H1 (cell line): ENCODE data around the gene GRIK4. TPM values are rescaled to one million over a fixed set of nuclear protein-coding genes. Genes with fewer than 3 reads are reported as not detected.
A peak's percentile ranks its signal among the peaks of the same experiment; 100 is the strongest.

Experiments used
- CTCF ChIA-PET: fragments of 300-600 bp; sonication (Branson Sonifier 250); formaldehyde crosslinking; loops from one replicate; lab custom pipeline; 2021; ENCODE audit not compliant: partially characterized antibody; lab: Charles Lee
- POLR2A ChIA-PET: fragments of 300-600 bp; sonication (Branson Sonifier 250); formaldehyde crosslinking; loops from one replicate; lab custom pipeline; 2021; ENCODE audit warnings: inconsistent platforms; ENCODE audit not compliant: partially characterized antibody; lab: Charles Lee
- DNase-seq, 2 experiments: peaks; one replicate each; pipeline versions ENCODE4 v3.0.0 to v3.0.0-alpha.2; 2010 to 2022; ENCODE audit warnings: low spot score in 2 of 2, low read depth in 1 of 2, mixed read lengths in 1 of 2
- FAIRE-seq: peaks from 2 replicates; lab custom pipeline; 2011; peaks lifted over from hg19 to GRCh38; lab: Jason Lieb, UNC
- H2AFZ ChIP-seq: 2 replicates; pipeline ENCODE4 v1.8.1; 2012; ENCODE audit warnings: low read length, inconsistent platforms
- H2AK5ac ChIP-seq: 2 replicates; pipeline ENCODE4 v1.6.1; 2013; ENCODE audit warnings: low read depth, low read length
- H2BK120ac ChIP-seq: replicated peaks from 2 replicates; pipeline ENCODE3; 2013; ENCODE audit warnings: low read depth, low read length, inconsistent platforms
- H2BK12ac ChIP-seq: 2 replicates; pipeline ENCODE4 v1.6.1; 2013; ENCODE audit warnings: low read depth, low read length
- H2BK15ac ChIP-seq: 2 replicates; pipeline ENCODE4 v1.6.1; 2013; ENCODE audit warnings: low read length
- H2BK20ac ChIP-seq: 2 replicates; pipeline ENCODE4 v1.6.1; 2013; ENCODE audit warnings: low read length
- H2BK5ac ChIP-seq: 2 replicates; pipeline ENCODE4 v1.6.1; 2013; ENCODE audit warnings: low read depth, low read length
- H3K14ac ChIP-seq: 2 replicates; pipeline ENCODE4 v1.6.1; 2013; ENCODE audit warnings: inconsistent platforms; ENCODE audit not compliant: insufficient read length
- H3K18ac ChIP-seq: 2 replicates; pipeline ENCODE4 v1.6.1; 2013; ENCODE audit warnings: low read length; ENCODE audit errors: extremely low read depth
- H3K23ac ChIP-seq: 2 replicates; pipeline ENCODE4 v1.6.1; 2013; ENCODE audit warnings: inconsistent platforms; ENCODE audit not compliant: insufficient read length
- H3K23me2 ChIP-seq: 2 replicates; pipeline ENCODE4 v1.6.1; 2013; ENCODE audit warnings: low read depth, low read length
- H3K27ac ChIP-seq: 2 replicates; pipeline ENCODE4 v1.6.1; 2011; ENCODE audit warnings: low read depth, low read length, inconsistent platforms
- H3K27me3 ChIP-seq, 4 experiments: replicated peaks in 1 of 4; 1 replicate in 1 of 4; 2 replicates in 3 of 4; pipeline versions ENCODE4 v1.6.1 to v1.8.1; 2011 to 2013; ENCODE audit warnings: low read length in 3 of 4, mild to moderate bottlenecking in 3 of 4, inconsistent platforms in 2 of 4, mixed read lengths in 2 of 4, moderate library complexity in 1 of 4; ENCODE audit not compliant: control insufficient read depth in 3 of 4, insufficient read depth in 3 of 4; ENCODE audit errors: extremely low read depth in 1 of 4
- H3K36me3 ChIP-seq, 4 experiments: 2 replicates each; pipeline versions ENCODE4 v1.6.1 to v1.8.1; 2011 to 2013; ENCODE audit warnings: mild to moderate bottlenecking in 4 of 4, low read length in 3 of 4, moderate library complexity in 2 of 4, control low read depth in 1 of 4, inconsistent platforms in 1 of 4; ENCODE audit not compliant: insufficient read depth in 4 of 4, control insufficient read depth in 2 of 4
- H3K4ac ChIP-seq: replicated peaks from 2 replicates; pipeline ENCODE3; 2013; ENCODE audit warnings: low read length, low read depth, mixed read lengths, inconsistent platforms; ENCODE audit not compliant: insufficient read length
- H3K4me1 ChIP-seq, 4 experiments: replicated peaks in 1 of 4; 1 replicate in 1 of 4; 2 replicates in 3 of 4; pipeline versions ENCODE4 v1.6.1 to v1.8.1; 2011 to 2013; ENCODE audit warnings: low read length in 3 of 4, inconsistent platforms in 2 of 4, mixed read lengths in 1 of 4; ENCODE audit not compliant: insufficient read depth in 4 of 4, control insufficient read depth in 3 of 4
- H3K4me2 ChIP-seq, 2 experiments: 2 replicates each; pipeline versions ENCODE4 v1.6.1 to v1.8.1; 2011 to 2013; ENCODE audit warnings: low read depth in 2 of 2, low read length in 2 of 2, control low read depth in 1 of 2, inconsistent platforms in 1 of 2, mild to moderate bottlenecking in 1 of 2; ENCODE audit not compliant: insufficient read depth in 1 of 2
- H3K4me3 ChIP-seq, 4 experiments: fragments of 200-600, 300-600 bp in 1 of 4; sonication (generic), shearing (Covaris generic), sonication (Bioruptor Twin) in 1 of 4; 2 replicates each; pipeline versions ENCODE4 v1.5.1 to v1.8.1; 2011 to 2016; ENCODE audit warnings: low read length in 4 of 4, low read depth in 3 of 4, control low read depth in 2 of 4, inconsistent platforms in 2 of 4, mild to moderate bottlenecking in 2 of 4, mixed read lengths in 1 of 4, moderate library complexity in 1 of 4; ENCODE audit not compliant: insufficient read depth in 2 of 4; ENCODE audit errors: extremely low read depth in 1 of 4
- H3K56ac ChIP-seq: replicated peaks from 2 replicates; pipeline ENCODE3; 2013; ENCODE audit warnings: low read depth, mild to moderate bottlenecking, mixed read lengths, low read length, inconsistent platforms; ENCODE audit not compliant: insufficient read length
- H3K79me1 ChIP-seq: 2 replicates; pipeline ENCODE4 v1.6.1; 2013; ENCODE audit warnings: low read depth, low read length, control low read depth
- H3K79me2 ChIP-seq, 2 experiments: 2 replicates each; pipeline versions ENCODE4 v1.6.1 to v1.8.1; 2012 to 2013; ENCODE audit warnings: low read length in 2 of 2, mild to moderate bottlenecking in 2 of 2, inconsistent platforms in 1 of 2; ENCODE audit not compliant: insufficient read depth in 2 of 2, control insufficient read depth in 1 of 2
- H3K9ac ChIP-seq, 4 experiments: replicated peaks in 1 of 4; 1 replicate in 1 of 4; 2 replicates in 3 of 4; pipeline versions ENCODE4 v1.6.1 to v1.8.1; 2011 to 2013; ENCODE audit warnings: low read depth in 3 of 4, low read length in 3 of 4, control low read depth in 2 of 4, mild to moderate bottlenecking in 2 of 4, moderate library complexity in 2 of 4, inconsistent platforms in 1 of 4; ENCODE audit errors: extremely low read depth in 1 of 4
- H3K9me3 ChIP-seq, 2 experiments: 2 replicates each; pipeline versions ENCODE4 v1.6.1 to v1.8.1; 2012 to 2013; ENCODE audit warnings: mild to moderate bottlenecking in 2 of 2, moderate library complexity in 2 of 2, control low read depth in 1 of 2, inconsistent platforms in 1 of 2, low read depth in 1 of 2, low read length in 1 of 2, mixed read lengths in 1 of 2; ENCODE audit not compliant: insufficient read depth in 2 of 2
- H4K20me1 ChIP-seq, 2 experiments: replicated peaks in 1 of 2; 2 replicates each; pipeline versions ENCODE3 to v1.8.1; 2011 to 2013; ENCODE audit warnings: inconsistent platforms in 2 of 2, low read length in 2 of 2, mild to moderate bottlenecking in 1 of 2; ENCODE audit not compliant: insufficient read depth in 2 of 2, control insufficient read depth in 1 of 2
- H4K5ac ChIP-seq: 2 replicates; pipeline ENCODE4 v1.6.1; 2013; ENCODE audit warnings: low read length, low read depth, mixed read lengths, inconsistent platforms; ENCODE audit not compliant: insufficient read length
- H4K8ac ChIP-seq: 2 replicates; pipeline ENCODE4 v1.8.0; 2013; ENCODE audit warnings: mild to moderate bottlenecking, moderate library complexity, low read length, inconsistent platforms; ENCODE audit not compliant: insufficient read depth; ENCODE audit errors: extremely low read depth
- H4K91ac ChIP-seq: replicated peaks from 2 replicates; pipeline ENCODE3; 2013; ENCODE audit warnings: low read length, mixed read lengths, inconsistent platforms; ENCODE audit not compliant: insufficient read length
- BRCA1 ChIP-seq: IDR thresholded peaks from 2 replicates; pipeline ENCODE4 v1.6.1; 2012; ENCODE audit warnings: low read depth, low read length, improper control_type of control experiment
- MAFK ChIP-seq: IDR thresholded peaks from 2 replicates; pipeline ENCODE4 v1.6.1; 2012; ENCODE audit warnings: low read depth, mild to moderate bottlenecking, improper control_type of control experiment, low read length
- POLR2AphosphoS5 ChIP-seq: IDR thresholded peaks from 2 replicates; pipeline ENCODE4 v1.6.1; 2011; ENCODE audit warnings: low read depth, low read length
- WGBS, 2 experiments: shearing (Covaris generic) in 1 of 2; methylation state at CpG; one replicate each; pipeline versions ENCODE4 v1.1.6 to v1.1.7; 2013 to 2015; ENCODE audit warnings: low lambda C conversion rate in 2 of 2, mixed read lengths in 2 of 2, inconsistent platforms in 1 of 2, low coverage in 1 of 2, missing lambda C conversion rate in 1 of 2; ENCODE audit not compliant: insufficient replicate concordance in 2 of 2, insufficient coverage in 1 of 2, insufficient read length in 1 of 2; ENCODE audit errors: extremely low coverage in 1 of 2, missing lambda C conversion rate in 1 of 2; 5-methylcytosine and 5-hydroxymethylcytosine counted together
- polyA plus RNA-seq, 7 experiments: library from polyadenylated mRNA; depleted of rRNA in 3 of 7; stranded (reverse) in 5 of 7; unstranded in 2 of 7; fragments of >200 nt in 5 of 7; fragments of 200-250 nt in 2 of 7; gene quantifications; 1 replicate in 5 of 7; 2 replicates in 1 of 7; 4 replicates in 1 of 7; pipeline versions ENCODE4 v1.2.1 to v1.2.3, GENCODE V29; 2011 to 2013; ENCODE audit warnings: missing spikeins in 2 of 7, mixed read lengths in 2 of 7
- total RNA-seq: library from RNA; stranded (reverse); fragmentation: NEBNext Ultra II Directional; extraction: Animal tissue kit (Norgen Biotek cat#: 25700); gene quantifications from 2 replicates; pipeline ENCODE4 v1.2.1, GENCODE V29; 2021

The GRIK4 gene
- total and polyA plus RNA-seq, 2 of the 8 experiments (the other 6 are each of a cell fraction or from before 2014, with no cell fraction given) = 1.2 to 2.9 TPM

- no peaks in the 10 kb centered on the region for H3K79me1 ChIP-seq
- ChIA-PET POLR2A (interaction anchor here (1.2 kb wide), 1 partner anchor 41 kb away, joined by 3 read pairs; no protein-coding TSS in a partner anchor), CTCF (interaction anchor here (1.0 to 1.9 kb wide), 12 partner anchors 10 to 405 kb away, joined by 3 to 7 read pairs (median 3); partner anchors contain the start of gene GRIK4)
- no peak overlapping the region for H3K9ac ChIP-seq
- no peak overlapping the region for H4K8ac ChIP-seq
- H4K20me1 ChIP-seq = no peaks in the 10 kb centered on the region
- H3K4me1 ChIP-seq = peaks cover 3 to 32% (median 18%) of the 10 kb centered on the region in 4 experiments
- H3K79me2 ChIP-seq = no peaks in the 10 kb centered on the region
- H2BK20ac ChIP-seq = no peak overlapping the region
- H3K4me3 ChIP-seq = no peak overlapping the region
- WGBS, 2 experiments = 92% methylated on average over 3 of the region's 3 CpGs; no CpG with 5 or more reads in 1 of the 2 experiments
- no peaks in the 10 kb centered on the region for H3K9me3 ChIP-seq
- H2BK120ac ChIP-seq = no peak overlapping the region
- 0 out of 2 replicates have a peak overlapping the region, but pooled peaks have one; percentile 43 for H3K18ac ChIP-seq
- peak overlapping the region; percentile 90 for H2AK5ac ChIP-seq
- no peak overlapping the region for H2AFZ ChIP-seq
- H4K91ac ChIP-seq = no peak overlapping the region
- DNase-seq (no peak), FAIRE-seq (no peak)
- H3K27ac ChIP-seq = no peak overlapping the region
- H2BK15ac ChIP-seq = 0 out of 2 replicates have a peak overlapping the region, but pooled peaks have one; percentile 88
- H3K23me2 ChIP-seq = no peaks in the 10 kb centered on the region
- no peak overlapping the region for H3K14ac ChIP-seq
- H3K27me3 ChIP-seq = no peaks in the 10 kb centered on the region; a peak in 1 of 7 replicates
- H3K4me2 ChIP-seq = no peak overlapping the region
- no peaks in the 10 kb centered on the region for H3K36me3 ChIP-seq
- H4K5ac ChIP-seq = no peak overlapping the region
- no peak overlapping the region for H3K4ac ChIP-seq
- no peak overlapping the region for H2BK5ac ChIP-seq
- H3K56ac ChIP-seq = no peak overlapping the region
- no peak overlapping the region for H3K23ac ChIP-seq
- no peak overlapping the region; the same call in 1 of the 2 replicates for H2BK12ac ChIP-seq
- TF ChIP-seq BRCA1 = no peak
- TF ChIP-seq MAFK = no peak
- no peak for TF ChIP-seq POLR2AphosphoS5
Observed at GRCh38 chr11:120522736-120523135, 11.2 kb downstream of the GRIK4 start.
